Pons (tissue), 1 donor: ENCODE measurements around the gene SPATA13.

Source experiments
- DNase-seq: peaks from one replicate; pipeline ENCODE4 v3.0.0-alpha.2; 2016; ENCODE audit warnings: low spot score

SPATA13 gene

GRCh38 chr13:24141333-24141910, 19.1 kb upstream of the SPATA13 start:
- no peak for DNase-seq

- DNase-seq: no peak
Observed at GRCh38 chr13:24142453-24142852, 18.1 kb upstream of the SPATA13 start.

- no peak for DNase-seq
Observed at GRCh38 chr13:24142886-24143285, 17.6 kb upstream of the SPATA13 start.

GRCh38 chr13:24145240-24145639, 15.3 kb upstream of the SPATA13 start:
- no peak for DNase-seq

- no peak for DNase-seq
Observed at GRCh38 chr13:24145674-24146073, 14.8 kb upstream of the SPATA13 start.

- no peak for DNase-seq
Observed at GRCh38 chr13:24146961-24147569, 13.5 kb upstream of the SPATA13 start.

- DNase-seq: no peak
Observed at GRCh38 chr13:24147570-24147963, 13.0 kb upstream of the SPATA13 start.

- DNase-seq: peak; percentile 62
Observed at GRCh38 chr13:24148414-24149235, 11.9 kb upstream of the SPATA13 start.

- DNase-seq: no peak
Observed at GRCh38 chr13:24149246-24150032, 11.1 kb upstream of the SPATA13 start.

- no peak for DNase-seq
Observed at GRCh38 chr13:24150572-24150971, 9.9 kb upstream of the SPATA13 start.

GRCh38 chr13:24151864-24152263, 8.7 kb upstream of the SPATA13 start:
- DNase-seq: no peak

GRCh38 chr13:24152292-24153214, 8.0 kb upstream of the SPATA13 start:
- DNase-seq: no peak

GRCh38 chr13:24153347-24153746, 7.2 kb upstream of the SPATA13 start:
- DNase-seq: no peak

GRCh38 chr13:24153979-24154701, 6.4 kb upstream of the SPATA13 start:
- DNase-seq: no peak

- no peak for DNase-seq
Observed at GRCh38 chr13:24159357-24159756, 1.2 kb upstream of the SPATA13 start.

- DNase-seq: peak; percentile 42
Observed at GRCh38 chr13:24161010-24161775, 673 bp downstream of the SPATA13 start.

- peak; percentile 9 for DNase-seq
Observed at GRCh38 chr13:24161980-24162525, 1.5 kb downstream of the SPATA13 start.

GRCh38 chr13:24162604-24163003, 2.1 kb downstream of the SPATA13 start:
- peak; percentile 4 for DNase-seq

GRCh38 chr13:24165746-24166145, 5.2 kb downstream of the SPATA13 start:
- peak; percentile 14 for DNase-seq

GRCh38 chr13:24166561-24166960, 6.0 kb downstream of the SPATA13 start:
- no peak for DNase-seq
